ENCODE measurements around the gene KERA.

Gene KERA

GRCh38 chr12:91073426-91073825 is 15.6 kb upstream of the KERA start:
- DNase-seq (ENCODE audit: low read depth in 2 of 2) = no peak

GRCh38 chr12:91072931-91073330 is 15.1 kb upstream of the KERA start:
- no peak for DNase-seq (ENCODE audit: low read depth in 2 of 2)

GRCh38 chr12:91070936-91071335 is 13.1 kb upstream of the KERA start:
- DNase-seq (ENCODE audit: low read depth in 2 of 2) = no peak

DNA sequence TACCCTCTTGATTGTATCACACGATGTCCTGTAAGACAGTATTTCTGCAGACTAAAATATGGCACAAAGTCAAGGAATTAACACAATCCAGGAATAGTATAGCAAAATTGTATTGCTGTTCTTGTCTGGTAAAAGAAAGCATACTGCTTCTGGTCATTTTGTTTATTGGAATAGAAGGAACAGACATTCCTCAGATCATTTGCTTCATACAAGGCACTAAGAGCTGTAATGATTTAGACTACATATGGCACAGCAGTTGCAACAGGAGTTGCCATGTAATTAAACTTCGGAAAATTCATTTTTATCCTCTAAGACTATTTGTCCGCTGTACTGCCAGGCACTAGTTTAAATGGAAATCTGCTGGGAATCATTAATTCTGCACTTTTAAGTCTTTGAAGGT is 7.6 kb upstream of the KERA start:
- DNase-seq (ENCODE audit: low read depth in 2 of 2) = no peak

DNA sequence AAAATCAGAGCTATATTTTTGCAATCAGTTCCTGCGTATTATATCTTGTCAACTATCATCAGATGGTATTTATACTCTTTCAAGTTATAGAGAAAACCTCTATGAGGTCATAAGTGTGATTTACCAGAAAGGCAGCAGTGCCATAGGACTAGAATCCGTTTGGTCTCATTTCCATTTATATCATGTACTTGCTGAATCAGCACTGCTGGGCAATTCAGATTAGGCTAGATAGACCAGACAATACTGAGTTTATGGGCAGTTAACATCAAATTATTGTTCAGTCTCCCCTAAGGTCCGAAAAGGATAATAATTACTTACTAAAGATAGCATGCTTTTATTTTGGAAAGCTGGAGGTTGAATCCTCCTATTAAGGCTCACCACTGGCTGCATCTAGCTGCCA is 6.8 kb upstream of the KERA start:
- DNase-seq (ENCODE audit: low read depth in 2 of 2) = no peak

DNA sequence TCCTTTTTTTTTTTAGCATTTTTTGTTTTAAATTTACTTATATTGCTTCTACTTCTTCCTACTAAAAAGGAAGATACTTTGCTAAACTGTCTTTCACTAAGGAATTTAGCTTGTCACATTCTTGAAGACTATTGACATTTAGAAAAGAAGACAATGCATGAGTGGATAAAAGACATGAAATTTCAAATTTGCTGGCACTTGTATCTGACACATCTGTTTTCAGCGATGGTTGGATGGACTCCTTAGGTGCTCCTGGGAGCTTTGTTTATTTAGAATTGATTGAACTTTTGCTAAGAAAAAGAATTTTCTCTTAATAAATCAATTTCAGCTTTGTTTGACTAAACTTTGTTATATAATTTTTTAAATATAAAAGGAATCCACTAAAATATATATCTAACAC is 3.3 kb upstream of the KERA start:
- DNase-seq (ENCODE audit: low read depth in 2 of 2) = no peak

DNA sequence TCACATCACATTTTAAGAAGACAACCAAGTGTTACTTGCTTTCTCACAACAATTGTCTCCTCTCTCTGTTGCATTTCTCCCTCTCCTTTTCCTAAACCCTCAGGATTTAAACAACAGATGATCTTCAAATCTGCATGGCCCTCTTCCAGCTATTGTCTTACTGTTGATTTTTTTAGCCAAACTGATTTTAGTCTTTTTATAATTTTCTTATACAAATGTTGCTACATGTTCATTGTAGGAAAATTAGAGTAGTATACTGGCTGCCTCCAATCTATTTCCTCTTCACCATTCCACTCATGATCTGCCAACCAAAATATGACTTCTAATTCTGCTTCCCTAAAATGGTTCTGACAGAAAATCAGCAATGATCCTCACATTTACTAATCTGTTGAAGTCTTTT is 1.4 kb upstream of the KERA start:
- no peak for DNase-seq (ENCODE audit: low read depth in 2 of 2)

DNA sequence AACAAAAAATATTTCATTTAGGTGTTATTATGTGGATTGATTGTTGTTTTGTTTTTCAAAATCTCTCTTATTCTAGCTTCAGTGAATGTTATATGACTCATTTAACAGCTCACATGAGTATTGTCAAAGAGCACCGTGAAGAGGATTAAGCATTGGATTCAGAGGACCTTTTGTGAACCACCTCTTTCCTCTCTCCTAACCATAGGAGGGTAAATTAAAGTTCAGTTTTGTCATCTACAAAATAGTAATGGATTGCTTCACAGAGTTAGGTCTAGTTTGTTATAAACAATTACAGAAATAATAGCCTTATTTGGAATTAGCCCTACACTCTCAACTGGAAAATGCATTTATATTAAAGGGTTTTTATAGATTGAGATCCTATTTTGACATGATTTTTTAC is 962 bp upstream of the KERA start:
- no peak for DNase-seq (ENCODE audit: low read depth in 2 of 2)

DNA sequence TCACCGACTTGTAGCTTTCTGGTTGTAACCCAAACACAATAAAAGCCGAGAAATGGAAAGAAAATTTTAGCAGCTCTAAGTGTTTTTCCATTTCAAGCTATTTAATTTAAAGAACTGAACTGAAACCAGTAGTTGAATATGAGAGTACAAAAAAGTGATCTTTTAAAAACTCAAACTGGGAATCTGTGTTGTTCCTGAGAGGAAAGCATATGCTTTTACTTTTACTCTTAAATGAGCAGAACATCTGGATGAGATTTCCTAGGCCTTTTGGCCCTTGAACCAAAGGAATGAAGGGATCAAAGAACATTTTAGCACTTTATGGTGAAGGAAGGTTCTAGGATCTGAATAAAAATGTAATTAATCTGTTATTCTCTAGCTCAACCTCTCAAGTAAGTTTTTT is 1.3 kb downstream of the KERA start:
- no peak for DNase-seq (ENCODE audit: low read depth in 2 of 2)

GRCh38 chr12:91055976-91056375 is 1.8 kb downstream of the KERA start:
- DNase-seq (ENCODE audit: low read depth in 2 of 2) = no peak

GRCh38 chr12:91053951-91054715 is 3.7 kb downstream of the KERA start:
- DNase-seq (ENCODE audit: low read depth in 2 of 2) = no peak

GRCh38 chr12:91052026-91052425 is 5.8 kb downstream of the KERA start:
- no peak for DNase-seq (ENCODE audit: low read depth in 2 of 2)

DNA sequence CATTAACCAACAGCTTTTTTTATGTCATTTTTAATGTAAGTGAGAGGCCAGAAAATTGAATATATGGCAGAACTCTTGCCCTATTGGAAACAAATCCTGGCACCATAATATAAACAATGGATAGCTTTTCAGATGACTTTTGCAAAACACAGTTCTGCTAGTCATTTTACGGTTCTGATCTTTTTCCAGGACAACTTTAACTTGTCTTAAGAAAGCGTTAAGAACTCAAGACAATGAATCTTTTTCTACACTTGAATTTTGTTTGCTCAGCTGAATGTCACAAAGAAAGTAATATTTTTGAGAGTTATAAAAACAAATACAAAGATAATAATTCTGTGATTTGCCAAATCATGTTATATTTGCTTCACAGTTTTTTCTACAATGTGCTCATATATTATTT is 13.2 kb downstream of the KERA start:
- DNase-seq (ENCODE audit: low read depth in 2 of 2) = no peak

DNA sequence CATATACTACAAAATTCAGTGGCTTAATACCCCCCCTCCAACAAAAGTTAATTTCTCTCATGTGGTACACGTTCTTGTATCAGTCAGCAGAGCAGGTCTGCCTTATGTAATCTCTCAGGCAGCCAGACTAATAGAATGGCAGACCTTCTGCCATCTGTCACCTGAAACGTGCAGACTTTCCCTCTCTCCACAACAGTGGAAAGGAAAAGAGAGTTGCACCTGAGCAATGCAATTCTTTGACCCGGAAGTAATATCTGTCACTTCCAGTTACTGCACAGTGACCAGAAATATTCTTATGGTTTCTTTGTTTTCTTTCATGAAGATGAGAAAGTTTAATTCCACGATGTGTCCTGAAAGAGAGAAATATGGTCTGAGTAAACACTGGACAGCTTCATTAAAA is 14.4 kb downstream of the KERA start:
- DNase-seq (ENCODE audit: low read depth in 2 of 2) = no peak

GRCh38 chr12:91040096-91040755 is 17.6 kb downstream of the KERA start:
- no peak for DNase-seq (ENCODE audit: low read depth in 2 of 2)

- no peak for DNase-seq (ENCODE audit: low read depth in 2 of 2)
Observed at GRCh38 chr12:91037276-91037675, 20.5 kb downstream of the KERA start.

GRCh38 chr12:91033251-91033650 is 24.6 kb downstream of the KERA start:
- no peak for DNase-seq (ENCODE audit: low read depth in 2 of 2)

GRCh38 chr12:91023326-91024004 is 34.4 kb downstream of the KERA start:
- DNase-seq (ENCODE audit: low read depth in 2 of 2) = no peak

GRCh38 chr12:91021076-91021475 is 36.7 kb downstream of the KERA start:
- no peak for DNase-seq (ENCODE audit: low read depth in 2 of 2)

GRCh38 chr12:91019455-91019854 is 38.4 kb downstream of the KERA start:
- DNase-seq (ENCODE audit: low read depth in 2 of 2) = no peak

DNA sequence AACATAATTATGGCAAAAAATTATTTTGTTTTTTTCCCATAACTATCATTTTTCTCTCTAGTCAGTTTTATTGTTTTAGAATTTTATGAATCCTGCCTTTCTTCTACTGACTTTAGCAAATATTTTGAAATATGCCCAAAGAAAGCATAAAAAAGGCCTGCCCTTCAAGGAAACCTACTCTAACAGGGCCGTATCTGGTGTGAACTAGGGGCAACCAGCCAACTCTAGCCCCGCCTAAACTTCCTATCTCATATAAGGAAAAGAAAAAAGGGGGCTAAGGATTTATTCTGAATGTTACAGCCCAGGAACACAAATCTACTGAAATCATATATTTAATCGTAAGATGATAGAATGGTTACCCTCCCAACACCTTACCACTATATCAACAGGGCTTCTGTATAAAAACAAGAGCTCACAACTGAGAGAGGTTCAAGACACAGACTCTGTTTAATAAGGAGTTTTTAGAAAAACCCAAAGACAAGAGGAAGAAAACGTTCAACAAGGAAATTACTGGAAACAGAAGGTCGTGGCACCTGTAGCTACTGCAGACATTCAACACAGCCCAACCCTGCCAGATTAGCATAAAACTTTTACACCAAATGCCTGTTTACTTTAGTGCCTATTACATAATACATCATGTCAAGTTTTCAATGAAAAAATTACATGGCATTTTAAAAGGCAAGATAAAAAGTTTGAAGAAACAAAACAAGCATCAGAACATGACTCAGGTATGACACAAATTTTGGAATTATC is 40.1 kb downstream of the KERA start:
- DNase-seq (ENCODE audit: low read depth in 2 of 2) = no peak

- DNase-seq (ENCODE audit: low read depth in 2 of 2) = no peak
Observed at GRCh38 chr12:91017043-91017442, 40.8 kb downstream of the KERA start.

All from stimulated activated CD8-positive, alpha-beta memory T cell treated with anti-CD3 and anti-CD28 coated beads, Interleukin-7, amount 100 ng/mL, for 1 hour (primary cell).